KOPT-K1 (cell line): ENCODE results near the gene NHLH1.
"Not testable (repeated sequence)": the region's sequence is repeated elsewhere in the genome, so short reads cannot be mapped to it uniquely, and the experiment has no call there.

Experiments used
- H3K27ac ChIP-seq: fragments of 200-600 bp; sonication (generic); 2 replicates; pipeline ENCODE4 v1.5.1; 2016; ENCODE audit warnings: antibody characterized with exemption, mild to moderate bottlenecking, low read depth, low read length; ENCODE audit not compliant: poor library complexity, severe bottlenecking
- H3K36me3 ChIP-seq: fragments of 200-600 bp; sonication (generic); 2 replicates; pipeline ENCODE4 v1.5.1; 2017; ENCODE audit warnings: antibody characterized with exemption, mild to moderate bottlenecking, low read length, moderate library complexity; ENCODE audit not compliant: insufficient read depth
- H3K9me3 ChIP-seq: fragments of 200-600 bp; sonication (generic); 2 replicates; pipeline ENCODE4 v1.5.1; 2017; ENCODE audit warnings: antibody characterized with exemption, low read length, mild to moderate bottlenecking; ENCODE audit not compliant: insufficient read depth, poor library complexity, severe bottlenecking

NHLH1 gene

GRCh38 chr1:160365325-160365724 is 1.5 kb upstream of the NHLH1 start:
- Histone ChIP-seq H3K36me3 (peaks cover 10% of the 10 kb centered on the region), H3K9me3 (no peaks in the 10 kb centered on the region), H3K27ac (no peak overlapping the region)

- Histone ChIP-seq H3K9me3 (no peaks in the 10 kb centered on the region), H3K27ac (no peak overlapping the region), H3K36me3 (no peaks in the 10 kb centered on the region)
These were observed 637 bp downstream of the NHLH1 start for GRCh38 chr1:160367516-160367900.

GRCh38 chr1:160367934-160368923 is 1.4 kb downstream of the NHLH1 start:
- no peak overlapping the region for H3K27ac ChIP-seq
- H3K9me3 ChIP-seq: no peaks in the 10 kb centered on the region

GRCh38 chr1:160369087-160369486 is 2.2 kb downstream of the NHLH1 start:
- H3K36me3 ChIP-seq: no peaks in the 10 kb centered on the region

More at GRCh38 chr1:160367934-160368923, 1.4 kb downstream of the NHLH1 start:
- H3K36me3 ChIP-seq: no peaks in the 10 kb centered on the region

GRCh38 chr1:160370561-160371345 is 3.9 kb downstream of the NHLH1 start:
- Histone ChIP-seq H3K27ac (no peak overlapping the region), H3K9me3 (no peaks in the 10 kb centered on the region), H3K36me3 (no peaks in the 10 kb centered on the region)

More at GRCh38 chr1:160369087-160369486, 2.2 kb downstream of the NHLH1 start:
- H3K27ac ChIP-seq: no peak overlapping the region
- no peaks in the 10 kb centered on the region for H3K9me3 ChIP-seq

- no peak overlapping the region for H3K27ac ChIP-seq
- no peaks in the 10 kb centered on the region for H3K36me3 ChIP-seq
- no peaks in the 10 kb centered on the region for H3K9me3 ChIP-seq
These were observed 4.4 kb downstream of the NHLH1 start for GRCh38 chr1:160371346-160371631.

GRCh38 chr1:160371756-160372155 is 4.9 kb downstream of the NHLH1 start:
- Histone ChIP-seq H3K27ac (no peak overlapping the region), H3K36me3 (no peaks in the 10 kb centered on the region), H3K9me3 (no peaks in the 10 kb centered on the region)

- Histone ChIP-seq H3K36me3 (no peaks in the 10 kb centered on the region), H3K9me3 (no peaks in the 10 kb centered on the region), H3K27ac (no peak overlapping the region)
These were observed 6.8 kb downstream of the NHLH1 start for GRCh38 chr1:160373696-160374095.

GRCh38 chr1:160374306-160375110 is 7.6 kb downstream of the NHLH1 start:
- Histone ChIP-seq H3K27ac (no peak overlapping the region), H3K9me3 (no peaks in the 10 kb centered on the region), H3K36me3 (no peaks in the 10 kb centered on the region)

- Histone ChIP-seq H3K36me3 (no peaks in the 10 kb centered on the region), H3K27ac (no peak overlapping the region), H3K9me3 (no peaks in the 10 kb centered on the region)
These were observed 9.1 kb downstream of the NHLH1 start for GRCh38 chr1:160375788-160376524.

GRCh38 chr1:160376525-160377131 is 9.8 kb downstream of the NHLH1 start:
- Histone ChIP-seq H3K9me3 (no peaks in the 10 kb centered on the region), H3K36me3 (no peaks in the 10 kb centered on the region), H3K27ac (no peak overlapping the region)

GRCh38 chr1:160377585-160378206 is 10.8 kb downstream of the NHLH1 start:
- Histone ChIP-seq H3K27ac (no peak overlapping the region), H3K36me3 (no peaks in the 10 kb centered on the region)

GRCh38 chr1:160384812-160385211 is 17.9 kb downstream of the NHLH1 start:
- H3K9me3 ChIP-seq, H3K27ac ChIP-seq, H3K36me3 ChIP-seq: not testable (repeated sequence)

More at GRCh38 chr1:160377585-160378206, 10.8 kb downstream of the NHLH1 start:
- no peaks in the 10 kb centered on the region for H3K9me3 ChIP-seq

GRCh38 chr1:160388406-160388805 is 21.5 kb downstream of the NHLH1 start:
- not testable (repeated sequence) for H3K27ac ChIP-seq, H3K36me3 ChIP-seq, H3K9me3 ChIP-seq
